A172 (cell line): ENCODE results near the gene INTS1. TPM values are rescaled to one million over a fixed set of nuclear protein-coding genes. Genes with fewer than 3 reads are reported as not detected.
"Not testable (repeated sequence)": the region's sequence is repeated elsewhere in the genome, so short reads cannot be mapped to it uniquely, and the experiment has no call there.

Experiments
- DNase-seq: peaks from one replicate; pipeline ENCODE4 v3.0.0-alpha.2; 2015; ENCODE audit warnings: low spot score
- total RNA-seq: library from RNA; depleted of rRNA; stranded (reverse); fragments of >200 nt; shearing (Covaris generic); gene quantifications from 2 replicates; pipeline ENCODE4 v1.2.3, GENCODE V29; 2014

INTS1 gene
- total RNA-seq, 1 experiment from 2014 or later, result 49.6 TPM

- peak; percentile 51 for DNase-seq
These were observed 27.8 kb upstream of the INTS1 start for GRCh38 chr7:1531979-1532455.

GRCh38 chr7:1531263-1531978 lies 27.2 kb upstream of the INTS1 start:
- DNase-seq, result no peak

- no peak for DNase-seq
These were observed 26.7 kb upstream of the INTS1 start for GRCh38 chr7:1530946-1531262.

- no peak for DNase-seq
These were observed 25.4 kb upstream of the INTS1 start for GRCh38 chr7:1529383-1530116.

- peak; percentile 73 for DNase-seq
These were observed 22.1 kb upstream of the INTS1 start for GRCh38 chr7:1526271-1526754.

GRCh38 chr7:1525409-1525808 lies 21.2 kb upstream of the INTS1 start:
- DNase-seq, result no peak

- no peak for DNase-seq
These were observed 19.7 kb upstream of the INTS1 start for GRCh38 chr7:1523844-1524243.

GRCh38 chr7:1523208-1523607 lies 19.0 kb upstream of the INTS1 start:
- DNase-seq, result no peak

GRCh38 chr7:1521456-1521855 lies 17.3 kb upstream of the INTS1 start:
- DNase-seq, result peak; percentile 51

- DNase-seq, result peak; percentile 98
These were observed 16.5 kb upstream of the INTS1 start for GRCh38 chr7:1520539-1521234.

- not testable (repeated sequence) for DNase-seq
These were observed 15.2 kb upstream of the INTS1 start for GRCh38 chr7:1519322-1519922.

- peak; percentile 82 for DNase-seq
These were observed 12.5 kb upstream of the INTS1 start for GRCh38 chr7:1516586-1517251.

- DNase-seq, result not testable (repeated sequence)
These were observed 11.3 kb upstream of the INTS1 start for GRCh38 chr7:1515509-1515967.

GRCh38 chr7:1514995-1515401 lies 10.8 kb upstream of the INTS1 start:
- DNase-seq, result peak; percentile 52

- no peak for DNase-seq
These were observed 10.2 kb upstream of the INTS1 start for GRCh38 chr7:1514407-1514806.

GRCh38 chr7:1513657-1514095 lies 9.5 kb upstream of the INTS1 start:
- DNase-seq, result peak; percentile 71

GRCh38 chr7:1512781-1513656 lies 8.8 kb upstream of the INTS1 start:
- peak; percentile 98 for DNase-seq

GRCh38 chr7:1511444-1512422 lies 7.5 kb upstream of the INTS1 start:
- DNase-seq, result no peak

GRCh38 chr7:1510780-1511154 lies 6.6 kb upstream of the INTS1 start:
- no peak for DNase-seq
